Ishikawa (cell line): ENCODE data around the gene ZBED4.

Source experiments
- CEBPB ChIP-seq: IDR thresholded peaks from 2 replicates; pipeline ENCODE4 v1.6.1; 2012
- CREB1 ChIP-seq: IDR thresholded peaks from 2 replicates; pipeline ENCODE4 v1.6.1; 2012; ENCODE audit warnings: low read depth
- EGR1 ChIP-seq: IDR thresholded peaks from 2 replicates; pipeline ENCODE4 v1.6.1; 2012
- EP300 ChIP-seq: IDR thresholded peaks from 2 replicates; pipeline ENCODE4 v1.6.1; 2012; ENCODE audit warnings: borderline replicate concordance
- FOXM1 ChIP-seq: IDR thresholded peaks from 2 replicates; pipeline ENCODE4 v1.6.1; 2012; ENCODE audit warnings: low read depth, borderline replicate concordance
- NFIC ChIP-seq: IDR thresholded peaks from 2 replicates; pipeline ENCODE4 v1.6.1; 2012
- RAD21 ChIP-seq: IDR thresholded peaks from 2 replicates; pipeline ENCODE4 v1.6.1; 2012; ENCODE audit warnings: low read depth
- TAF1 ChIP-seq: IDR thresholded peaks from 2 replicates; pipeline ENCODE4 v1.6.1; 2012; ENCODE audit warnings: low read depth, mild to moderate bottlenecking
- TCF12 ChIP-seq: IDR thresholded peaks from 2 replicates; pipeline ENCODE4 v1.6.1; 2012; ENCODE audit warnings: low read depth
- TEAD4 ChIP-seq: IDR thresholded peaks from 2 replicates; pipeline ENCODE4 v1.6.1; 2012
- YY1 ChIP-seq: IDR thresholded peaks from 2 replicates; pipeline ENCODE4 v1.6.1; 2012; ENCODE audit warnings: low read depth
- ZBTB7A ChIP-seq: IDR thresholded peaks from 2 replicates; pipeline ENCODE4 v1.6.1; 2012; ENCODE audit warnings: low read depth
- TF ChIP-seq, protein P1 (sequence below): IDR thresholded peaks from 2 replicates; pipeline ENCODE4 v1.6.1; 2012; ENCODE audit warnings: low read depth, mild to moderate bottlenecking
- TF ChIP-seq, protein P2 (sequence below): IDR thresholded peaks from 2 replicates; pipeline ENCODE4 v1.6.1; 2012
- TF ChIP-seq, protein P3 (sequence below): IDR thresholded peaks from 2 replicates; pipeline ENCODE4 v1.6.1; 2012

The ZBED4 gene

DNA sequence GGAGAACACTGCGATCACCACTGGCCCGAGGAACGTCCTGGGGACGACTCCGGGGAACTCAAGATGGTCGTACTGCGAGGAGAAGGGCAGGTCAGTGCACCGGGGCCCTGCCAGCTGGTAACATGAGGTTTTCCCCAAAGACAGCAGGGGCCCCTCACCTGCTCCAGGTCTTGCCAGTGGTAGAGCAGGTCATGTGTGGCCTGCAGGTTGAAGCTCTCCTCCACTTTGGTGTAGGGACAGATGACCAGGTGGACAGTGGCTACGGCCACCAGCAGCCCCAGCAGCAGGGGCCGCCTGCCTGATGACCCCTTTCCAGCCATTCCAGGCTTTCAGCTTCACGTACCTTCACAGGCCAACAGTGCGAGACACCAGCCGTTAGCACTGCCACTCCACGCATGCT is 59.8 kb downstream of the ZBED4 start:
- TF ChIP-seq YY1 (no peak), RAD21 (no peak), NFIC (no peak), CEBPB (no peak), FOXM1 (no peak), TAF1 (no peak), TCF12 (no peak), TEAD4 (no peak), EP300 (no peak), EGR1 (no peak), ZBTB7A (no peak), CREB1 (no peak)
- TF ChIP-seq, protein P1, sequence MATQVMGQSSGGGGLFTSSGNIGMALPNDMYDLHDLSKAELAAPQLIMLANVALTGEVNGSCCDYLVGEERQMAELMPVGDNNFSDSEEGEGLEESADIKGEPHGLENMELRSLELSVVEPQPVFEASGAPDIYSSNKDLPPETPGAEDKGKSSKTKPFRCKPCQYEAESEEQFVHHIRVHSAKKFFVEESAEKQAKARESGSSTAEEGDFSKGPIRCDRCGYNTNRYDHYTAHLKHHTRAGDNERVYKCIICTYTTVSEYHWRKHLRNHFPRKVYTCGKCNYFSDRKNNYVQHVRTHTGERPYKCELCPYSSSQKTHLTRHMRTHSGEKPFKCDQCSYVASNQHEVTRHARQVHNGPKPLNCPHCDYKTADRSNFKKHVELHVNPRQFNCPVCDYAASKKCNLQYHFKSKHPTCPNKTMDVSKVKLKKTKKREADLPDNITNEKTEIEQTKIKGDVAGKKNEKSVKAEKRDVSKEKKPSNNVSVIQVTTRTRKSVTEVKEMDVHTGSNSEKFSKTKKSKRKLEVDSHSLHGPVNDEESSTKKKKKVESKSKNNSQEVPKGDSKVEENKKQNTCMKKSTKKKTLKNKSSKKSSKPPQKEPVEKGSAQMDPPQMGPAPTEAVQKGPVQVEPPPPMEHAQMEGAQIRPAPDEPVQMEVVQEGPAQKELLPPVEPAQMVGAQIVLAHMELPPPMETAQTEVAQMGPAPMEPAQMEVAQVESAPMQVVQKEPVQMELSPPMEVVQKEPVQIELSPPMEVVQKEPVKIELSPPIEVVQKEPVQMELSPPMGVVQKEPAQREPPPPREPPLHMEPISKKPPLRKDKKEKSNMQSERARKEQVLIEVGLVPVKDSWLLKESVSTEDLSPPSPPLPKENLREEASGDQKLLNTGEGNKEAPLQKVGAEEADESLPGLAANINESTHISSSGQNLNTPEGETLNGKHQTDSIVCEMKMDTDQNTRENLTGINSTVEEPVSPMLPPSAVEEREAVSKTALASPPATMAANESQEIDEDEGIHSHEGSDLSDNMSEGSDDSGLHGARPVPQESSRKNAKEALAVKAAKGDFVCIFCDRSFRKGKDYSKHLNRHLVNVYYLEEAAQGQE = no peak
- TF ChIP-seq, protein P2, sequence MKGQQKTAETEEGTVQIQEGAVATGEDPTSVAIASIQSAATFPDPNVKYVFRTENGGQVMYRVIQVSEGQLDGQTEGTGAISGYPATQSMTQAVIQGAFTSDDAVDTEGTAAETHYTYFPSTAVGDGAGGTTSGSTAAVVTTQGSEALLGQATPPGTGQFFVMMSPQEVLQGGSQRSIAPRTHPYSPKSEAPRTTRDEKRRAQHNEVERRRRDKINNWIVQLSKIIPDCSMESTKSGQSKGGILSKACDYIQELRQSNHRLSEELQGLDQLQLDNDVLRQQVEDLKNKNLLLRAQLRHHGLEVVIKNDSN = no peak
- TF ChIP-seq, protein P3, sequence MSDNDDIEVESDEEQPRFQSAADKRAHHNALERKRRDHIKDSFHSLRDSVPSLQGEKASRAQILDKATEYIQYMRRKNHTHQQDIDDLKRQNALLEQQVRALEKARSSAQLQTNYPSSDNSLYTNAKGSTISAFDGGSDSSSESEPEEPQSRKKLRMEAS = no peak

DNA sequence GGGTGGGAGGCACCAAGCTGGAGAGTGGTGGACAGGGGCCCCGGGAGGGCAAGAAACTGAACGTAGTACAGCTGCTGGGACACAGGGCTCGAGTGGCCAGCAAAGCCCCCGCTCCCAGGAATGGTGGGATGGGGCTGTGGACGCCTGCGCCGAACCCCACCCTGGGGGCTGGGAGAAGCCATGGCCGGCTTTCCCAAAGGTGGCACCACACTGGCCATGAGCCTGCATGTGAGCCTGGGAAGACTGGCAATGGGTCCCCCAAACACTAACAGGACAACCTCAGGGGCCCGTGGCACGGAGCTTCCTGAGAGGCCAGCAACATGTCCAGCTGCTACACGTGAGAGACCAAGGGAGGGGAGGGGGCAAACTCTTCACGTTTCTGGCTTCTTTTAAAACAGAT is 60.6 kb downstream of the ZBED4 start:
- no peak for TF ChIP-seq TAF1
- TF ChIP-seq, protein P2 = no peak
- TF ChIP-seq CEBPB = no peak
- TF ChIP-seq FOXM1 = no peak
- no peak for TF ChIP-seq YY1
- no peak for TF ChIP-seq EP300
- TF ChIP-seq CREB1 = no peak
- TF ChIP-seq, protein P3 = no peak

DNA sequence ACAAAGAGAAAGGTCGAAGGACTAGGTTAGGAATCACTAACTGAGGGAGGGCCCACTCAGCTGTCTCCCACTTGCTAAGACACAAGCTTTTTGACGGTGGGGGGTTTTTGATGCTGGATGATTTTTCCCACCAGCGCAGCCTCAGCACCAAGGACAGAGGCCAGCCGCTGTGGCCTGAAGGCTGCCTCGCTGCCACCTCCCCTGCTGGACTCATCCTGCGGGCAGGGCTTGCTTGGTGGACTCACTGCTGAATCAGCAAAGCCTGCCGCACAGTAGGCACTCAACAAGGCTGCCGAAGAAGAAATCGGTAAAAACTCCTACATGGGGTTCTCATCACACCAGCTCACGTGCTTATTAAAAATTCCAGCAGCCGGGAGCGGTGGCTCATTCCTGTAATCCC is 62.0 kb downstream of the ZBED4 start:
- no peak for TF ChIP-seq NFIC
- no peak for TF ChIP-seq TEAD4
- TF ChIP-seq CREB1 = no peak
- TF ChIP-seq, protein P1 = peak; percentile 85
- no peak for TF ChIP-seq ZBTB7A

DNA sequence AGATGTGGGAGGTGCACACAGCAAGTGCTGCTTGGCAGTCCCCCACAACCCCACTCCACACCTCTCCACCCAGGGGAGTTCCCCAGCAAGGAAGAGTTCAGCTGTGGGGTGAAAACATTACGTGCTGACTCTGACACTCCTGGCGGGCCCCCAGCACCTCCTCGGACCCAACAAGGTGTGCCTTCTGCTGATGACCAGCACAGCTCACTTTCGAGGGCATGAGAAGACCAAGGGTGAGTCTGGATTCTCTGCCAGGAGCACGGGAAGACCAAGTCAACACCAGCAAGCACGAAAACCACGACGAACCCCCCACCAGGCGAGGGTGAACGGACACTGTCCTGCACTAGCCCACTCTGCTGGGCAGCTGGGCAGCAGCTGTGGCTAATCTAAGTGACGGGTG is 63.2 kb downstream of the ZBED4 start:
- no peak for TF ChIP-seq YY1
- TF ChIP-seq TCF12 = no peak
- TF ChIP-seq TAF1 = no peak
- TF ChIP-seq CEBPB = no peak
- TF ChIP-seq FOXM1 = no peak
- TF ChIP-seq, protein P3 = no peak
- TF ChIP-seq RAD21 = no peak
- TF ChIP-seq NFIC = no peak
- TF ChIP-seq TEAD4 = no peak
- TF ChIP-seq, protein P1 = no peak
- TF ChIP-seq EGR1 = no peak
